Endothelial cell of umbilical vein (primary cell): ENCODE results near the gene MYBPHL. TPM values are rescaled to one million over a fixed set of nuclear protein-coding genes. Genes with fewer than 3 reads are reported as not detected.

Experiments used
- BruUV-seq: library from RNA; stranded (reverse); fragments of 400-500 nt; replicated peaks from 2 replicates; lab custom pipeline; 2021; lab: Mats Ljungman, UMichigan
- CTCF ChIA-PET: fragments of 300-600, 350-600 bp; sonication (Branson Sonifier 250); formaldehyde crosslinking; loops from one replicate; lab custom pipeline; 2021; ENCODE audit warnings: antibody characterized with exemption, inconsistent platforms; lab: Charles Lee
- POLR2A ChIA-PET: fragments of 300-600, 350-600 bp; sonication (Branson Sonifier 250); formaldehyde crosslinking; loops from one replicate; lab custom pipeline; 2021; ENCODE audit warnings: antibody characterized with exemption, inconsistent platforms; lab: Charles Lee
- DNase-seq: peaks from one replicate; pipeline ENCODE4 v3.0.0-alpha.2; 2011; ENCODE audit warnings: low read depth, low spot score
- FAIRE-seq: peaks from 2 replicates; lab custom pipeline; 2011; peaks lifted over from hg19 to GRCh38; lab: Jason Lieb, UNC
- H2AFZ ChIP-seq: 2 replicates; pipeline ENCODE4 v1.6.0; 2012; ENCODE audit warnings: low read depth, low read length, control low read depth, inconsistent platforms
- H3K27ac ChIP-seq: 2 replicates; pipeline ENCODE4 v1.5.1; 2011; ENCODE audit warnings: low read depth, mild to moderate bottlenecking, control low read depth, low read length, moderate library complexity; ENCODE audit not compliant: insufficient read depth
- H3K27me3 ChIP-seq, 2 experiments: 2 replicates each; pipeline versions ENCODE4 v1.6.0 to v1.6.1; 2011; ENCODE audit warnings: low read length in 2 of 2, mixed read lengths in 1 of 2; ENCODE audit not compliant: control insufficient read depth in 2 of 2, insufficient read depth in 2 of 2
- H3K36me3 ChIP-seq, 2 experiments: 2 replicates in 1 of 2; 3 replicates in 1 of 2; pipeline ENCODE4 v1.5.1; 2011; ENCODE audit warnings: low read length in 2 of 2, mild to moderate bottlenecking in 1 of 2, moderate library complexity in 1 of 2; ENCODE audit not compliant: control insufficient read depth in 2 of 2, insufficient read depth in 2 of 2; ENCODE audit errors: extremely low read depth in 1 of 2
- H3K4me1 ChIP-seq: 3 replicates; pipeline ENCODE4 v1.5.1; 2011; ENCODE audit warnings: mild to moderate bottlenecking, low read length; ENCODE audit not compliant: control insufficient read depth, insufficient read depth; ENCODE audit errors: extremely low read depth
- H3K4me2 ChIP-seq: 2 replicates; pipeline ENCODE4 v1.6.1; 2011; ENCODE audit warnings: low read length, control low read depth, mixed read lengths; ENCODE audit not compliant: insufficient read depth
- H3K4me3 ChIP-seq, 3 experiments: fragments of 200-600 bp in 1 of 3; sonication (generic), shearing (Covaris generic) in 1 of 3; replicated peaks in 1 of 3; 2 replicates each; pipeline ENCODE4 v1.5.1; 2011 to 2016; ENCODE audit warnings: control low read depth in 3 of 3, low read length in 3 of 3, mild to moderate bottlenecking in 2 of 3, inconsistent platforms in 1 of 3, low read depth in 1 of 3, moderate library complexity in 1 of 3; ENCODE audit not compliant: insufficient read depth in 1 of 3
- H3K79me2 ChIP-seq: 2 replicates; pipeline ENCODE4 v1.6.0; 2012; ENCODE audit warnings: low read length, inconsistent platforms; ENCODE audit not compliant: control insufficient read depth, insufficient read depth
- H3K9ac ChIP-seq: replicated peaks from 2 replicates; pipeline ENCODE3; 2011; ENCODE audit warnings: low read length, control low read depth; ENCODE audit not compliant: insufficient read depth; ENCODE audit errors: extremely low read depth
- H3K9me1 ChIP-seq: replicated peaks from 3 replicates; pipeline ENCODE4 v1.6.0; 2011; ENCODE audit warnings: mild to moderate bottlenecking, low read length; ENCODE audit not compliant: control insufficient read depth, insufficient read depth; ENCODE audit errors: extremely low read depth
- H3K9me3 ChIP-seq: replicated peaks from 2 replicates; pipeline ENCODE4 v1.5.1; 2012; ENCODE audit warnings: low read length, inconsistent platforms; ENCODE audit not compliant: control insufficient read depth, insufficient read depth
- H4K20me1 ChIP-seq: replicated peaks from 2 replicates; pipeline ENCODE3; 2011; ENCODE audit warnings: mild to moderate bottlenecking, low read length; ENCODE audit not compliant: control insufficient read depth, insufficient read depth; ENCODE audit errors: extremely low read depth
- CTCF ChIP-seq, 2 donors: IDR thresholded peaks; 1 replicate in 1 of 2; 2 replicates in 1 of 2; pipeline ENCODE4 v1.5.1; 2011; ENCODE audit warnings: low read length in 2 of 2, mild to moderate bottlenecking in 2 of 2, moderate library complexity in 2 of 2, control low read depth in 1 of 2, inconsistent platforms in 1 of 2, low read depth in 1 of 2; ENCODE audit not compliant: insufficient read depth in 1 of 2; ENCODE audit errors: extremely low read depth in 1 of 2
- JUN ChIP-seq: IDR thresholded peaks from 2 replicates; pipeline ENCODE4 v1.6.1; 2011; ENCODE audit warnings: borderline replicate concordance, low read depth; ENCODE audit not compliant: insufficient read length, insufficient read depth
- MAX ChIP-seq: IDR thresholded peaks from 2 replicates; pipeline ENCODE4 v1.6.1; 2011; ENCODE audit not compliant: insufficient read depth, insufficient read length
- MYC ChIP-seq: IDR thresholded peaks from one replicate; pipeline ENCODE4 v1.6.1; 2011; ENCODE audit warnings: mild to moderate bottlenecking, low read depth, low read length
- POLR2AphosphoS5 ChIP-seq: IDR thresholded peaks from 2 replicates; pipeline ENCODE4 v1.6.1; 2012; ENCODE audit warnings: low read depth, mild to moderate bottlenecking, control low read depth, low read length, moderate library complexity; ENCODE audit not compliant: insufficient read depth
- dilution Hi-C: fragments of 300-500 bp; cut with MboI; formaldehyde crosslinking; loops from one replicate; pipeline ENCODE4 v1.15.0; 2019; ENCODE audit warnings: low sequenced_read_pairs; ENCODE audit not compliant: extremely low pct_ligation_motif_present
- intact Hi-C: fragments of 100-400 bp; cut with micrococcal nuclease; formaldehyde crosslinking; loops from one replicate; pipeline ENCODE4 v1.10.0; 2022
- polyA plus RNA-seq, 4 experiments: library from polyadenylated mRNA; depleted of rRNA in 3 of 4; stranded (reverse) in 3 of 4; unstranded in 1 of 4; fragments of >200 nt; gene quantifications; 2 replicates each; pipeline versions ENCODE4 v1.2.1 to v1.2.3, GENCODE V29; 2011 to 2012; ENCODE audit warnings: missing spikeins in 1 of 4
- total RNA-seq: library from RNA; stranded (reverse); gene quantifications from 2 replicates; pipeline ENCODE4 v1.2.3, GENCODE V29; 2021

The MYBPHL gene
- total and polyA plus RNA-seq, 2 donors (not counting 3 experiments of a cell fraction or from before 2014, with no cell fraction given), result not detected

DNA sequence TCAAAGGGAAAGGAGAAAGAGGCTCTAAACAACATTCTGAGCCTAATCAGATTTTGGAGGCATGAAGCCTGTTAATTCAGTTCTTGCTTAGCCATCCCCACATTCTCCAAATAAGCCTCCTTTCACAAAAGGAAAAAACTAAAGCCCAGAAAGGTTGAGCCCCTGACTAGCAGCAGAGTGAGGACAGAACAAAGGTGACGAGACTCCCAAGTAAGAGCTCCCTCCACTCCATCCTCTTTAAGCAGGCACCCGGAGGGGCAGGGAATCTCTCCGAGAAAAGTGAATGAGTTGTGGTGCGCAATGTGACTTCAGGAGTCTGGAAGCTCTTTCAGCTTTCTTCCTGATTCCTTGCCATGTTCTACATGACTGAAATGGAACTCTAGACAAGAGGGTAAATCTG, 43.4 kb upstream of the MYBPHL start:
- H3K79me2 ChIP-seq, result no peaks in the 10 kb centered on the region
- POLR2A ChIA-PET, result no interaction called here
- H3K36me3 ChIP-seq, result no peaks in the 10 kb centered on the region
- CTCF ChIA-PET, result no interaction called here
- H3K4me3 ChIP-seq, result no peak overlapping the region
- H3K9me1 ChIP-seq, result no peaks in the 10 kb centered on the region
- H3K27me3 ChIP-seq, result peaks cover 5 to 9% of the 10 kb centered on the region in 2 experiments
- TF ChIP-seq JUN (no peak), CTCF (IDR thresholded peaks at IDR 0.05; ENCODE audit: extremely low read depth in 1 of 2, insufficient read depth in 1 of 2, low read depth in 1 of 2, low read length in 2 of 2) (no peak), POLR2AphosphoS5 (no peak), MYC (no peak)
- DNase-seq (no peak), FAIRE-seq (no peak)
- BruUV-seq, result no TSS peak
- no peak overlapping the region for H3K9ac ChIP-seq
- H3K4me2 ChIP-seq, result no peak overlapping the region
- no peak overlapping the region for H3K27ac ChIP-seq
- intact Hi-C loops (no loop called here), dilution Hi-C loops (no loop called here)
- H3K9me3 ChIP-seq, result no peaks in the 10 kb centered on the region
- no peak overlapping the region for H2AFZ ChIP-seq
- H4K20me1 ChIP-seq, result no peaks in the 10 kb centered on the region
- H3K4me1 ChIP-seq, result no peaks in the 10 kb centered on the region

GRCh38 chr1:109347511-109347910, 40.7 kb upstream of the MYBPHL start:
- POLR2A ChIA-PET, result no interaction called here
- no peaks in the 10 kb centered on the region for H3K9me1 ChIP-seq
- H3K9ac ChIP-seq, result no peak overlapping the region
- BruUV-seq, result no TSS peak
- H3K9me3 ChIP-seq, result no peaks in the 10 kb centered on the region
- H3K4me3 ChIP-seq, result no peak overlapping the region
- no peak overlapping the region for H2AFZ ChIP-seq
- H3K4me1 ChIP-seq, result peaks cover 4% of the 10 kb centered on the region
- FAIRE-seq (no peak), DNase-seq (no peak)
- H4K20me1 ChIP-seq, result no peaks in the 10 kb centered on the region
- H3K79me2 ChIP-seq, result no peaks in the 10 kb centered on the region
- no peak overlapping the region for H3K4me2 ChIP-seq
- no peak for TF ChIP-seq MAX
- TF ChIP-seq POLR2AphosphoS5, result no peak
- dilution Hi-C loops, result no loop called here
- peaks cover 3 to 10% of the 10 kb centered on the region in 2 experiments for H3K27me3 ChIP-seq
- H3K27ac ChIP-seq, result no peak overlapping the region
- no peaks in the 10 kb centered on the region for H3K36me3 ChIP-seq
- intact Hi-C loops, result no loop called here
- CTCF ChIA-PET, result interaction anchor here (0.8 kb wide), 1 partner anchor 9 kb away, joined by 3 read pairs; no protein-coding TSS in a partner anchor
